ENCODE measurements around the gene LRCOL1.

- no peak for TF ChIP-seq CTCF (IDR thresholded peaks at IDR 0.05 in 8 of 11, conservative IDR thresholded peaks at IDR 0.05 in 3 of 11)
- no peak for TF ChIP-seq POLR2A (IDR thresholded peaks at IDR 0.05)
Observed at GRCh38 chr12:132563911-132564310, 46.5 kb downstream of the LRCOL1 start.

All from spleen (tissue), 7 donors.